Activated T-cell treated with anti-CD3 and anti-CD28 coated beads for 24 hours (primary cell): ENCODE measurements around the gene MRPL55.

Source experiments
- DNase-seq: peaks from one replicate; pipeline ENCODE4 v3.0.0-alpha.2; 2020; ENCODE audit warnings: low read depth

Gene MRPL55

GRCh38 chr1:228147768-228148167 is 38.7 kb upstream of the MRPL55 start:
- DNase-seq: no peak

GRCh38 chr1:228147151-228147693 is 38.1 kb upstream of the MRPL55 start:
- DNase-seq: no peak

- no peak for DNase-seq
These were observed 37.5 kb upstream of the MRPL55 start for GRCh38 chr1:228146417-228147150.

- no peak for DNase-seq
These were observed 36.6 kb upstream of the MRPL55 start for GRCh38 chr1:228145463-228146416.

- DNase-seq: no peak
These were observed 35.9 kb upstream of the MRPL55 start for GRCh38 chr1:228144993-228145343.

- DNase-seq: no peak
These were observed 35.3 kb upstream of the MRPL55 start for GRCh38 chr1:228144193-228144992.

GRCh38 chr1:228143480-228144192 is 34.5 kb upstream of the MRPL55 start:
- no peak for DNase-seq

- no peak for DNase-seq
These were observed 33.6 kb upstream of the MRPL55 start for GRCh38 chr1:228142701-228143136.

GRCh38 chr1:228142155-228142691 is 33.1 kb upstream of the MRPL55 start:
- no peak for DNase-seq

GRCh38 chr1:228141226-228142044 is 32.3 kb upstream of the MRPL55 start:
- no peak for DNase-seq

GRCh38 chr1:228140724-228141225 is 31.7 kb upstream of the MRPL55 start:
- DNase-seq: no peak

GRCh38 chr1:228139931-228140723 is 31.0 kb upstream of the MRPL55 start, which contains the start of gene GUK1:
TSS of gene GUK1 (plus strand) at chr1:228140279. CDS start at chr1:228140303, 24 bp downstream.
- peak; percentile 100 for DNase-seq

- DNase-seq: no peak
These were observed 30.4 kb upstream of the MRPL55 start for GRCh38 chr1:228139406-228139930.

- DNase-seq: no peak
These were observed 27.8 kb upstream of the MRPL55 start for GRCh38 chr1:228136901-228137300.

GRCh38 chr1:228134591-228134990 is 25.5 kb upstream of the MRPL55 start:
- DNase-seq: no peak

- no peak for DNase-seq
These were observed 22.7 kb upstream of the MRPL55 start for GRCh38 chr1:228131766-228132165.

- no peak for DNase-seq
These were observed 16.1 kb upstream of the MRPL55 start for GRCh38 chr1:228125185-228125584.

- DNase-seq: no peak
These were observed 14.4 kb upstream of the MRPL55 start for GRCh38 chr1:228123505-228123904.
